Osteoblast (primary cell): ENCODE data around the gene CNOT1. TPM values are rescaled to one million over a fixed set of nuclear protein-coding genes. Genes with fewer than 3 reads are reported as not detected.

ENCODE experiments used
- DNase-seq: peaks from one replicate; pipeline ENCODE4 v3.0.0; 2011; ENCODE audit warnings: low spot score, mixed read lengths; ENCODE audit not compliant: insufficient read length; ENCODE audit errors: missing footprints
- H2AFZ ChIP-seq: 2 replicates; pipeline ENCODE4 v1.6.0; 2011; ENCODE audit warnings: mild to moderate bottlenecking, low read length
- H3K27ac ChIP-seq: 2 replicates; pipeline ENCODE4 v1.5.1; 2011; ENCODE audit warnings: mild to moderate bottlenecking, low read depth, low read length, moderate library complexity
- H3K27me3 ChIP-seq: 2 replicates; pipeline ENCODE4 v1.6.0; 2012; ENCODE audit warnings: mild to moderate bottlenecking, control low read depth, inconsistent platforms, low read length, moderate library complexity; ENCODE audit not compliant: insufficient read depth
- H3K36me3 ChIP-seq: 2 replicates; pipeline ENCODE4 v1.5.1; 2011; ENCODE audit warnings: mild to moderate bottlenecking, low read length, control low read depth, moderate library complexity; ENCODE audit not compliant: insufficient read depth
- H3K4me1 ChIP-seq: 2 replicates; pipeline ENCODE4 v1.5.1; 2011; ENCODE audit warnings: mild to moderate bottlenecking, low read length, control low read depth, moderate library complexity; ENCODE audit not compliant: insufficient read depth
- H3K4me2 ChIP-seq: 2 replicates; pipeline ENCODE4 v1.6.0; 2011; ENCODE audit warnings: mild to moderate bottlenecking, low read length; ENCODE audit not compliant: insufficient read depth
- H3K4me3 ChIP-seq: fragments of 200-600 bp; sonication (generic); 3 replicates; pipeline ENCODE4 v1.5.1; 2012; ENCODE audit warnings: mild to moderate bottlenecking, low read length, inconsistent platforms; ENCODE audit not compliant: insufficient read depth
- H3K79me2 ChIP-seq: 2 replicates; pipeline ENCODE4 v1.6.0; 2012; ENCODE audit warnings: mild to moderate bottlenecking, low read length, control low read depth, inconsistent platforms; ENCODE audit not compliant: insufficient read depth
- H3K9me3 ChIP-seq: 2 replicates; pipeline ENCODE4 v1.5.1; 2011; ENCODE audit warnings: low read depth, low read length, control low read depth
- H4K20me1 ChIP-seq: 2 replicates; pipeline ENCODE4 v1.6.0; 2012; ENCODE audit warnings: mild to moderate bottlenecking, low read length, control low read depth; ENCODE audit not compliant: insufficient read depth
- CTCF ChIP-seq: IDR thresholded peaks from 2 replicates; pipeline ENCODE4 v1.5.1; 2011; ENCODE audit warnings: mild to moderate bottlenecking, low read depth, low read length, moderate library complexity; ENCODE audit errors: extremely low read depth
- total RNA-seq: library from RNA; depleted of rRNA; stranded (reverse); fragments of >200 nt; gene quantifications from 2 replicates; pipeline ENCODE4 v1.2.3, GENCODE V29; 2012

CNOT1 gene
- total RNA-seq, 1 donor, result 122 TPM

DNA sequence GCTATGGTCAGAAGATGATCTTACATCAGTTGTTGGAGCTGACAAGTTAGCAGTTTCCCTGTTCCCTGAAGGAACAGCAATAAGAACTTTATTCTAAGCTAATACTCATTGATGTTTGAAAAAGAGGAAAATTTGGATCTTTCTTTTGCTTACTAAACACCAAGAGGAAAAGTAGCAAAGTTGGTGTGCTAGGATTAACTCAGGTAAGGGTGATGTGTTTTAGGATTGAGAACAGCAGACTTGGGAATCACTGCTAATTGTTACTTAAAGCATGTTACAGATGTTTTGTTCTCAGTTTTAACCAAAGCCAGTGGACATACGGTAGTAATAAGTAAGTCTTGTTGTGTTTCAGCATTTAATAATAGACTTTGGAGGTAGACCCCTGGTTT lies 110.7 kb downstream of the CNOT1 start:
- peaks cover 8% of the 10 kb centered on the region for H3K4me1 ChIP-seq

DNA sequence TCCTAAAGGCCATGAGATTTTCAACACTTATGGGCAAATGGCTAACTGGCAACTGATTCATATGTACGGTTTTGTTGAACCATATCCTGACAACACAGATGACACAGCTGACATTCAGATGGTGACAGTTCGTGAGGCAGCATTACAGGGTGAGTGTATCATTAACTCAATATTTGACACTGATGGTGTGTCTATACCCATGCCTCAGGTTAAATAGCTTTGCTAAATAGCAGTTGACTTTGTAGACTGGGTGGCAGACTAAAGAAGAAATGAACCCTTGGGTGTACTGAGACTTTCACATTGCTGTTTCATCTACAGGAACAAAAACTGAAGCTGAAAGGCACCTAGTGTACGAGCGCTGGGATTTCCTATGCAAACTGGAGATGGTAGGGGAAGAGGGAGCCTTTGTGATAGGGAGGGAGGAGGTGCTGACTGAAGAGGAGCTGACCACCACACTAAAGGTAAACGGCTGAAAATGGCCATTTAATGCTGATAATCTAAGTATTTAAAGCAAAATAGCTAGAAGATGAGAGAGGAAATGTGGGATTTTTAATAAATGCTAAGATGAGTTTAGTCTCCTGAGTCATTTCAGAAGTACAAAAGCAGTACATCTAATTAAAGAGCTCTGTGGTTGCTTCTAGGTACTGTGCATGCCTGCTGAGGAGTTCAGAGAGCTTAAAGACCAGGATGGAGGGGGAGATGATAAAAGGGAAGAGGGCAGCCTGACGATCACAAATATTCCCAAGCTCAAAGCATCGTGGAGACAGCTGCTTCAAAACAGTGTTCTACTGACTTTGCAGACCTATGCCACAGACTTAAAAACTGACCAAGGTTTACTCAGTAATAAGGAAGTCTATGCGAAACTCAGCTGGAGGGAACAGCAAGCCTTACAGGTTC lies 111.3 kb downstream of the CNOT1 start:
- H2AFZ ChIP-seq, result no peak overlapping the region
- peaks cover 8% of the 10 kb centered on the region for H3K4me1 ChIP-seq
- no peak overlapping the region for H3K4me2 ChIP-seq
- peaks cover 13% of the 10 kb centered on the region for H4K20me1 ChIP-seq
- DNase-seq, result peak; percentile 68
- peaks cover 58% of the 10 kb centered on the region for H3K36me3 ChIP-seq
- H3K27me3 ChIP-seq, result no peaks in the 10 kb centered on the region
- no peaks in the 10 kb centered on the region for H3K9me3 ChIP-seq
- peaks cover 6% of the 10 kb centered on the region for H3K79me2 ChIP-seq
- no peak for TF ChIP-seq CTCF
- H3K27ac ChIP-seq, result no peak overlapping the region
- H3K4me3 ChIP-seq, result no peak overlapping the region

More for the DNA sequence above, 110.7 kb downstream of the CNOT1 start:
- TF ChIP-seq CTCF, result no peak
- DNase-seq, result peak; percentile 52
- H3K27ac ChIP-seq, result no peak overlapping the region
- H2AFZ ChIP-seq, result no peak overlapping the region
- H4K20me1 ChIP-seq, result peaks cover 13% of the 10 kb centered on the region
- no peak overlapping the region for H3K4me3 ChIP-seq
- no peak overlapping the region for H3K4me2 ChIP-seq
- H3K36me3 ChIP-seq, result peaks cover 64% of the 10 kb centered on the region
- H3K79me2 ChIP-seq, result peaks cover 6% of the 10 kb centered on the region
- H3K9me3 ChIP-seq, result no peaks in the 10 kb centered on the region
- H3K27me3 ChIP-seq, result no peaks in the 10 kb centered on the region

DNA sequence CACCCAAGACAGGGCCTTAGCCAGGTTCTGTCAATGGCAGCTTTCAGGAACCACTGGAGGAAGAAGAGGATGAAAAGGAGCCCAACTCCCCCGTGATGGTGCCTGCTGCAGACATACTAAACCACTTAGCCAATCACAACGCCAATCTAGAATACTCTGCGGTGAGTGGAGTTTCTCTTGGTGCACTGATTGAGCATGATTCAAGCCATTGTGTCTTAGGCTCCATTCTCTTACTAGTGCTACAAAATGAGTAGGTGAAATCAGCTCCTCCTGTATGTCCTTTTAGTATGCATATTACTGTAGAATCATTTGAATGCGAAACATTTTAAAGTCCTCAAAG lies 112.9 kb downstream of the CNOT1 start:
- Histone ChIP-seq H3K4me3 (no peak overlapping the region), H3K4me1 (peaks cover 8% of the 10 kb centered on the region), H3K79me2 (peaks cover 6% of the 10 kb centered on the region), H4K20me1 (peaks cover 10% of the 10 kb centered on the region), H3K27me3 (no peaks in the 10 kb centered on the region), H3K4me2 (no peak overlapping the region), H2AFZ (no peak overlapping the region), H3K36me3 (peaks cover 42% of the 10 kb centered on the region), H3K27ac (no peak overlapping the region), H3K9me3 (no peaks in the 10 kb centered on the region)
- no peak for TF ChIP-seq CTCF
- peak; percentile 62 for DNase-seq
